PC-9 (cell line): ENCODE data around the gene ZNF488. TPM values are rescaled to one million over a fixed set of nuclear protein-coding genes. Genes with fewer than 3 reads are reported as not detected.

Source experiments
- BruUV-seq: library from RNA; stranded (reverse); fragments of 400-500 nt; replicated peaks from 2 replicates; lab custom pipeline; 2021; lab: Mats Ljungman, UMichigan
- CTCF ChIA-PET: fragments of 300-600 bp; sonication (Branson Sonifier 250); formaldehyde crosslinking; loops from one replicate; lab custom pipeline; 2022; ENCODE audit warnings: antibody characterized with exemption; lab: Charles Lee
- POLR2A ChIA-PET: fragments of 300-600 bp; sonication (Branson Sonifier 250); formaldehyde crosslinking; loops from one replicate; lab custom pipeline; 2022; ENCODE audit warnings: antibody characterized with exemption; ENCODE audit not compliant: unreplicated experiment; lab: Charles Lee
- DNase-seq, 2 experiments: peaks; one replicate each; pipeline versions ENCODE4 v3.0.0 to v3.0.0-alpha.2; 2015 to 2022; ENCODE audit warnings: mixed read lengths in 1 of 2
- H2AFZ ChIP-seq: fragments of 200-600 bp; sonication (generic); 2 replicates; pipeline ENCODE4 v1.8.1; 2017; ENCODE audit warnings: antibody characterized with exemption
- H3F3A ChIP-seq: fragments of 200-600 bp; sonication (generic); 2 replicates; pipeline ENCODE4 v1.8.1; 2017; ENCODE audit warnings: antibody characterized with exemption, mild to moderate bottlenecking, low read depth; ENCODE audit not compliant: insufficient read depth
- H3K27ac ChIP-seq: fragments of 200-600 bp; sonication (generic); 2 replicates; pipeline ENCODE4 v1.6.1; 2016; ENCODE audit warnings: mixed run types
- H3K27me3 ChIP-seq: fragments of 200-600 bp; sonication (generic); 2 replicates; pipeline ENCODE4 v1.6.1; 2016; ENCODE audit warnings: low read depth, mixed run types; ENCODE audit not compliant: insufficient read depth
- H3K36me3 ChIP-seq: fragments of 200-600 bp; sonication (generic); 2 replicates; pipeline ENCODE4 v1.6.1; 2016; ENCODE audit warnings: low read depth, mixed run types
- H3K4me1 ChIP-seq: fragments of 200-600 bp; sonication (generic); replicated peaks from 2 replicates; pipeline ENCODE4 v1.6.1; 2016; ENCODE audit warnings: mixed run types; ENCODE audit not compliant: insufficient read depth
- H3K4me2 ChIP-seq: fragments of 200-600 bp; sonication (generic); 2 replicates; pipeline ENCODE4 v1.6.1; 2017; ENCODE audit warnings: mixed run types
- H3K4me3 ChIP-seq: fragments of 200-600 bp; sonication (generic); 2 replicates; pipeline ENCODE4 v1.6.1; 2016; ENCODE audit warnings: mixed run types
- H3K79me2 ChIP-seq: fragments of 200-600 bp; sonication (generic); 2 replicates; pipeline ENCODE4 v1.6.1; 2017; ENCODE audit warnings: low read depth, mixed run types
- H3K9me2 ChIP-seq: fragments of 200-600 bp; sonication (generic); 2 replicates; pipeline ENCODE4 v1.8.1; 2017; ENCODE audit warnings: mild to moderate bottlenecking; ENCODE audit not compliant: insufficient read depth
- H3K9me3 ChIP-seq: fragments of 200-600 bp; sonication (generic); 2 replicates; pipeline ENCODE4 v1.8.1; 2016; ENCODE audit warnings: low read depth; ENCODE audit not compliant: insufficient read depth
- H4K20me1 ChIP-seq: fragments of 200-600 bp; sonication (generic); 2 replicates; pipeline ENCODE4 v1.8.1; 2017; ENCODE audit not compliant: insufficient read depth
- EZH2 ChIP-seq: fragments of 200-600 bp; sonication (generic); IDR thresholded peaks from 2 replicates; pipeline ENCODE4 v1.8.0; 2017; ENCODE audit warnings: antibody characterized with exemption, low read depth
- intact Hi-C: fragments of 100-400 bp; cut with micrococcal nuclease; formaldehyde crosslinking; loops from one replicate; pipeline ENCODE4 v1.10.0; 2022; ENCODE audit not compliant: unreplicated experiment
- total RNA-seq: library from RNA; stranded (reverse); gene quantifications from 2 replicates; pipeline ENCODE4 v1.2.3, GENCODE V29; 2021
- TF ChIP-seq, protein P1 (sequence below): fragments of 200-600 bp; sonication (generic); conservative IDR thresholded peaks from 2 replicates; pipeline ENCODE4 v1.6.1; 2017; ENCODE audit warnings: mixed run types, antibody characterized with exemption, mild to moderate bottlenecking, moderate library complexity

The ZNF488 gene
- total RNA-seq, 1 experiment from 2014 or later: 18.1 TPM

DNA sequence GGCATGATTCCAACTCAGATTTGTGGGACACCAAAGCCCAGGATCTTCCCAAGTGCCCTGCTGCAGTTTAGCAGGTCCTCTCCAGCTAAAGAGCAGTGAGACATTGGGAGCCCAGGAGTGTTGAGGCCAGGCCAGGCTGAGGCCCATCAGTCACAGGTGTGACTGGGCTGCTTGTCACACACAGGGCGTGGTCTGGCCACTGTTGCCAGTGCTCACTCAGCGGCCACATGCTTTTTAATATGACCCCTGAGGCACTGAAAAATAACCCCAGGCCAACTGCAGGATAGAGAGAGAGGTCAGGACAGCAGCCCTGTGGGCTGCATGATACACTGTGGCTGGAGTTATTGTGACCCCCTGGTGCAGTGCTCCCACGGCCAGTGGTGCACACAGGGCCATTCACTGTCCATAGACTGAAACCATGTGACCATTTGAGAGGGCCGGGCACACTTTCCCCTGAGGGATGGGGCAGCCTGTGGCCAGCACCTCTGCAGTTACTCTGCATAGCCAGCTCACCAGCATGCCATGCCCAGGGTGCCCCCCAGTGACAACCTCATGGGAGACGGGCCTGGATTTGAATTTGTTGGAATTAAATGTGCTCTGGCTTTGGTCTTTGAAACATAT is 57.7 kb downstream of the ZNF488 start:
- Histone ChIP-seq H2AFZ (no peak overlapping the region), H3K27ac (no peak overlapping the region), H4K20me1 (no peaks in the 10 kb centered on the region), H3F3A (no peaks in the 10 kb centered on the region), H3K4me1 (peaks cover 22% of the 10 kb centered on the region), H3K9me2 (no peaks in the 10 kb centered on the region), H3K27me3 (no peaks in the 10 kb centered on the region), H3K36me3 (no peaks in the 10 kb centered on the region), H3K79me2 (no peaks in the 10 kb centered on the region), H3K4me3 (no peak overlapping the region), H3K9me3 (no peaks in the 10 kb centered on the region), H3K4me2 (no peak overlapping the region)
- ChIA-PET CTCF (interaction anchor here (0.6 to 0.7 kb wide), 2 partner anchors 35 to 208 kb away, joined by 3 to 13 read pairs; no protein-coding TSS in a partner anchor), POLR2A (no interaction called here)
- peak; percentile 44 to 61 for DNase-seq
- no TSS peak for BruUV-seq
- intact Hi-C loops: no loop called here
- TF ChIP-seq, protein P1, sequence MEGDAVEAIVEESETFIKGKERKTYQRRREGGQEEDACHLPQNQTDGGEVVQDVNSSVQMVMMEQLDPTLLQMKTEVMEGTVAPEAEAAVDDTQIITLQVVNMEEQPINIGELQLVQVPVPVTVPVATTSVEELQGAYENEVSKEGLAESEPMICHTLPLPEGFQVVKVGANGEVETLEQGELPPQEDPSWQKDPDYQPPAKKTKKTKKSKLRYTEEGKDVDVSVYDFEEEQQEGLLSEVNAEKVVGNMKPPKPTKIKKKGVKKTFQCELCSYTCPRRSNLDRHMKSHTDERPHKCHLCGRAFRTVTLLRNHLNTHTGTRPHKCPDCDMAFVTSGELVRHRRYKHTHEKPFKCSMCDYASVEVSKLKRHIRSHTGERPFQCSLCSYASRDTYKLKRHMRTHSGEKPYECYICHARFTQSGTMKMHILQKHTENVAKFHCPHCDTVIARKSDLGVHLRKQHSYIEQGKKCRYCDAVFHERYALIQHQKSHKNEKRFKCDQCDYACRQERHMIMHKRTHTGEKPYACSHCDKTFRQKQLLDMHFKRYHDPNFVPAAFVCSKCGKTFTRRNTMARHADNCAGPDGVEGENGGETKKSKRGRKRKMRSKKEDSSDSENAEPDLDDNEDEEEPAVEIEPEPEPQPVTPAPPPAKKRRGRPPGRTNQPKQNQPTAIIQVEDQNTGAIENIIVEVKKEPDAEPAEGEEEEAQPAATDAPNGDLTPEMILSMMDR: no peak
- no peak for TF ChIP-seq EZH2

DNA sequence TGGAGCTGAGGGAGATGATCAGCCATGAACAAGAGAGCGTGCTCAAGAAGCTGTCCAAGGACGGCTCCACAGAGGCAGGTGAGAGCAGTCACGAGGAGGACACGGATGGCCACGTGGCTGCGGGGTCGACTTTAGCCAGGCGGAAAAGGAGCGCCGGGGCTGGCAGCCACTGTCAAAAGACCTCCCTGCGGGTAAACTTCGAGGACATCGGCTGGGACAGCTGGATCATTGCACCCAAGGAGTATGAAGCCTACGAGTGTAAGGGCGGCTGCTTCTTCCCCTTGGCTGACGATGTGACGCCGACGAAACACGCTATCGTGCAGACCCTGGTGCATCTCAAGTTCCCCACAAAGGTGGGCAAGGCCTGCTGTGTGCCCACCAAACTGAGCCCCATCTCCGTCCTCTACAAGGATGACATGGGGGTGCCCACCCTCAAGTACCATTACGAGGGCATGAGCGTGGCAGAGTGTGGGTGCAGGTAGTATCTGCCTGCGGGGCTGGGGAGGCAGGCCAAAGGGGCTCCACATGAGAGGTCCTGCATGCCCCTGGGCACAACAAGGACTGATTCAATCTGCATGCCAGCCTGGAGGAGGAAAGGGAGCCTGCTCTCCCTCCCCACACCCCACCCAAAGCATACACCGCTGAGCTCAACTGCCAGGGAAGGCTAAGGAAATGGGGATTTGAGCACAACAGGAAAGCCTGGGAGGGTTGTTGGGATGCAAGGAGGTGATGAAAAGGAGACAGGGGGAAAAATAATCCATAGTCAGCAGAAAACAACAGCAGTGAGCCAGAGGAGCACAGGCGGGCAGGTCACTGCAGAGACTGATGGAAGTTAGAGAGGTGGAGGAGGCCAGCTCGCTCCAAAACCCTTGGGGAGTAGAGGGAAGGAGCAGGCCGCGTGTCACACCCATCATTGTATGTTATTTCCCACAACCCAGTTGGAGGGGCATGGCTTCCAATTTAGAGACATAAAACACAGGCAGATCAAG is 58.5 kb downstream of the ZNF488 start:
- H3K79me2 ChIP-seq: no peaks in the 10 kb centered on the region
- H3K27me3 ChIP-seq: no peaks in the 10 kb centered on the region
- intact Hi-C loops: no loop called here
- CTCF ChIA-PET: interaction anchor here (0.6 kb wide), 1 partner anchor 36 kb away, joined by 3 read pairs; no protein-coding TSS in a partner anchor
- no peak overlapping the region for H3K27ac ChIP-seq
- H3K9me3 ChIP-seq: no peaks in the 10 kb centered on the region
- H3K4me3 ChIP-seq: no peak overlapping the region
- no peak for DNase-seq
- no peaks in the 10 kb centered on the region for H4K20me1 ChIP-seq
- H2AFZ ChIP-seq: no peak overlapping the region
- peaks cover 22% of the 10 kb centered on the region for H3K4me1 ChIP-seq
- no peaks in the 10 kb centered on the region for H3F3A ChIP-seq
- H3K36me3 ChIP-seq: no peaks in the 10 kb centered on the region
- TF ChIP-seq EZH2: no peak
- TF ChIP-seq, protein P1: no peak
- no TSS peak for BruUV-seq
- no peak overlapping the region for H3K4me2 ChIP-seq
- H3K9me2 ChIP-seq: no peaks in the 10 kb centered on the region
- POLR2A ChIA-PET: no interaction called here

DNA sequence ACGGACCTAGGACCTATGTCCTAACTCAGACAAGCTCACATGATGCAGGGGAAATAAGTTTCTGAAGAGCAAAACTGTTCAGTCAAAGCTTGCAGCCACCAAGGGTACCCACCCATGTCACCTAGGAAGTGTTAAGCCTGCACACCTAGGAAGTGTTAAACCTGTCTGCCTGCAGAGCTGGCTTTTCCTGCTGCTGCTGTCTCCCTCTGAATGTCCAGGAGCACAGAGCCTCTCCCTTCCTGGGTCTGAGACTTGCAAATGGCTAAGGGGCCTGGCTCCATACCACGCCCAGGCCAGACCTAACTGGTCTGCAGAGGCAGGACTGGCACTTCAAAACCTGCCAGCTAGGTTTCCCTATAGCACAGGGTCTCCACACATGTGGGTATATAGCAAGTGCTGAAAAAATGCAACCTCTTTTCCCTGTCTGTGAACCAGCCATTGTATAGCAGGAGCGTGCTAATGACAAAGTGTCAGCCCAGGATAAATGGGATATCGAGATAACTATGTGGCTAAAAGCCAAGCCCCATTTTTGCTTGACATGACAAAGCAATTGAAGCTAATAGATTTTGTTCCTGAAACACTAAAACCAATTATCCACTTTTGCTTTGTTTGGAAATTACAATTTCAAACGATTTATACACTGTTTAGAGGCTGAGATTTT is 60.3 kb downstream of the ZNF488 start:
- intact Hi-C loops: no loop called here
- Histone ChIP-seq H4K20me1 (no peaks in the 10 kb centered on the region), H3F3A (no peaks in the 10 kb centered on the region), H3K9me2 (no peaks in the 10 kb centered on the region), H3K4me3 (no peak overlapping the region), H3K79me2 (no peaks in the 10 kb centered on the region), H3K4me2 (0 out of 2 replicates have a peak overlapping the region, but pooled peaks have one; percentile 5), H3K36me3 (no peaks in the 10 kb centered on the region), H3K9me3 (no peaks in the 10 kb centered on the region), H3K27me3 (no peaks in the 10 kb centered on the region), H2AFZ (no peak overlapping the region), H3K27ac (no peak overlapping the region), H3K4me1 (peaks cover 22% of the 10 kb centered on the region)
- POLR2A ChIA-PET: interaction anchor here (0.8 kb wide), 1 partner anchor 8 kb away, joined by 4 read pairs; no protein-coding TSS in a partner anchor
- DNase-seq: peak; percentile 61 to 62
- TF ChIP-seq EZH2: no peak
- TF ChIP-seq, protein P1: no peak
- CTCF ChIA-PET: interaction anchor here (1.6 kb wide), 1 partner anchor 17 kb away, joined by 6 read pairs; no protein-coding TSS in a partner anchor
- BruUV-seq: no TSS peak
